SK-N-SH (cell line): Measurements from ENCODE around the gene MS4A10. TPM values are rescaled to one million over a fixed set of nuclear protein-coding genes. Genes with fewer than 3 reads are reported as not detected.

Experiments used
- CTCF ChIA-PET: fragments of 300-600, 350-600 bp; formaldehyde crosslinking; extraction: SDS; loops from one replicate; lab custom pipeline; 2021; lab: Yijun Ruan, JAX
- POLR2A ChIA-PET: fragments of 350-600 bp; sonication (Branson Sonifier 250); formaldehyde crosslinking; extraction: SDS; loops from one replicate; lab custom pipeline; 2020; ENCODE audit warnings: antibody characterized with exemption, inconsistent platforms; lab: Yijun Ruan, JAX
- DNase-seq: peaks from one replicate; pipeline ENCODE4 v3.0.0; 2012
- H2AFZ ChIP-seq: fragments of 200-600 bp; sonication (generic); 2 replicates; pipeline ENCODE4 v1.8.1; 2016; ENCODE audit warnings: antibody characterized with exemption, mild to moderate bottlenecking, low read depth
- H3F3A ChIP-seq: fragments of 200-600 bp; sonication (generic); replicated peaks from 2 replicates; pipeline ENCODE3; 2016; ENCODE audit warnings: antibody characterized with exemption, mild to moderate bottlenecking; ENCODE audit not compliant: insufficient read depth
- H3K27ac ChIP-seq, 2 experiments: fragments of 200-500 bp in 1 of 2; fragments of 200-600 bp in 1 of 2; sonication (Bioruptor generic) in 1 of 2; sonication (generic), shearing (Covaris generic) in 1 of 2; 2 replicates each; pipeline versions ENCODE4 v1.5.1 to v1.6.1; 2014 to 2016; ENCODE audit warnings: low read depth in 2 of 2, inconsistent platforms in 1 of 2, low read length in 1 of 2, mild to moderate bottlenecking in 1 of 2, mixed read lengths in 1 of 2
- H3K27me3 ChIP-seq: fragments of 200-600 bp; sonication (generic), shearing (Covaris generic); 2 replicates; pipeline ENCODE4 v1.6.1; 2016; ENCODE audit warnings: mixed run types; ENCODE audit not compliant: insufficient read depth
- H3K36me3 ChIP-seq, 2 experiments: fragments of 200-500 bp in 1 of 2; fragments of 200-600 bp in 1 of 2; sonication (Bioruptor generic) in 1 of 2; sonication (generic) in 1 of 2; replicated peaks in 1 of 2; 2 replicates each; pipeline versions ENCODE3 to v1.5.1; 2014 to 2016; ENCODE audit warnings: low read length in 1 of 2, mild to moderate bottlenecking in 1 of 2; ENCODE audit not compliant: insufficient read depth in 2 of 2, control insufficient read depth in 1 of 2
- H3K4me1 ChIP-seq, 2 experiments: fragments of 200-500 bp in 1 of 2; fragments of 200-600 bp in 1 of 2; sonication (Bioruptor generic) in 1 of 2; sonication (generic), shearing (Covaris generic) in 1 of 2; 2 replicates each; pipeline versions ENCODE4 v1.5.1 to v1.6.1; 2014 to 2016; ENCODE audit warnings: low read depth in 1 of 2, low read length in 1 of 2, mixed run types in 1 of 2; ENCODE audit not compliant: insufficient read depth in 2 of 2, control insufficient read depth in 1 of 2
- H3K4me2 ChIP-seq: fragments of 200-600 bp; sonication (generic), shearing (Covaris generic); 2 replicates; pipeline ENCODE4 v1.6.1; 2017; ENCODE audit warnings: mixed run types
- H3K4me3 ChIP-seq, 2 experiments: fragments of 200-500 bp in 1 of 2; fragments of 200-600 bp in 1 of 2; sonication (Bioruptor generic) in 1 of 2; sonication (generic), shearing (Covaris generic) in 1 of 2; 2 replicates each; pipeline versions ENCODE4 v1.5.1 to v1.8.1; 2014 to 2016; ENCODE audit warnings: low read depth in 2 of 2, inconsistent platforms in 1 of 2, low read length in 1 of 2, mild to moderate bottlenecking in 1 of 2, mixed read lengths in 1 of 2, moderate library complexity in 1 of 2
- H3K79me2 ChIP-seq: fragments of 200-600 bp; sonication (generic); 2 replicates; pipeline ENCODE4 v1.8.1; 2017; ENCODE audit warnings: mild to moderate bottlenecking; ENCODE audit not compliant: insufficient read depth
- H3K9ac ChIP-seq: fragments of 200-600 bp; sonication (generic); 2 replicates; pipeline ENCODE4 v1.6.1; 2017; ENCODE audit warnings: mixed run types
- H3K9me2 ChIP-seq: fragments of 200-600 bp; sonication (generic); 2 replicates; pipeline ENCODE4 v1.6.1; 2017; ENCODE audit warnings: mixed run types
- H3K9me3 ChIP-seq: fragments of 200-600 bp; sonication (generic); 2 replicates; pipeline ENCODE4 v1.6.1; 2017; ENCODE audit warnings: mixed run types, mild to moderate bottlenecking, moderate library complexity
- H4K20me1 ChIP-seq: fragments of 200-600 bp; sonication (generic); 2 replicates; pipeline ENCODE4 v1.6.1; 2017; ENCODE audit warnings: mild to moderate bottlenecking, mixed run types; ENCODE audit not compliant: insufficient read depth
- CHD2 ChIP-seq: fragments of 150-350 bp; IDR thresholded peaks from 2 replicates; pipeline ENCODE4 v1.6.1; 2018; ENCODE audit warnings: low read length; ENCODE audit not compliant: partially characterized antibody
- CTCF ChIP-seq: fragments of 200-600 bp; sonication (generic); IDR thresholded peaks from 2 replicates; pipeline ENCODE4 v1.6.1; 2017; ENCODE audit warnings: antibody characterized with exemption, mild to moderate bottlenecking, moderate library complexity
- ELF1 ChIP-seq: IDR thresholded peaks from 2 replicates; pipeline ENCODE4 v1.4.0; 2012
- EP300 ChIP-seq, 2 experiments: IDR thresholded peaks; 2 replicates each; pipeline versions ENCODE4 v1.4.0 to v1.6.1; 2012; ENCODE audit warnings: borderline replicate concordance in 1 of 2, low read depth in 1 of 2, low read length in 1 of 2
- EZH2phosphoT487 ChIP-seq: fragments of 200-600 bp; sonication (generic); IDR thresholded peaks from 2 replicates; pipeline ENCODE4 v1.6.1; 2017; ENCODE audit warnings: low read depth, mixed run types, mild to moderate bottlenecking, antibody characterized with exemption, moderate library complexity, borderline replicate concordance
- GATA2 ChIP-seq: sonication (generic); formaldehyde crosslinking; IDR thresholded peaks from 2 replicates; pipeline ENCODE4 v1.5.0; 2020; ENCODE audit warnings: mild to moderate bottlenecking, missing genetic modification reagents
- MAX ChIP-seq: IDR thresholded peaks from 2 replicates; pipeline ENCODE4 v1.4.0; 2012; ENCODE audit warnings: low read depth
- NFIC ChIP-seq: IDR thresholded peaks from 2 replicates; pipeline ENCODE4 v1.4.0; 2012; ENCODE audit warnings: borderline replicate concordance
- RAD21 ChIP-seq: IDR thresholded peaks from 2 replicates; pipeline ENCODE4 v1.6.1; 2012; ENCODE audit warnings: mild to moderate bottlenecking, low read length
- RCOR1 ChIP-seq: fragments of 150-350 bp; IDR thresholded peaks from 2 replicates; pipeline ENCODE4 v1.6.1; 2017; ENCODE audit warnings: antibody characterized with exemption, low read length
- REST ChIP-seq: IDR thresholded peaks from 2 replicates; pipeline ENCODE4 v1.6.1; 2012; ENCODE audit warnings: mild to moderate bottlenecking, low read depth, low read length, moderate library complexity
- SIN3A ChIP-seq: IDR thresholded peaks from 2 replicates; pipeline ENCODE4 v1.6.1; 2012; ENCODE audit warnings: low read depth, mild to moderate bottlenecking, low read length, moderate library complexity, borderline replicate concordance
- SMC3 ChIP-seq: IDR thresholded peaks from 2 replicates; pipeline ENCODE4 v1.6.1; 2012; ENCODE audit warnings: low read depth, low read length, improper control_type of control experiment
- TCF12 ChIP-seq: IDR thresholded peaks from 2 replicates; pipeline ENCODE4 v1.4.0; 2012
- TEAD4 ChIP-seq: IDR thresholded peaks from 2 replicates; pipeline ENCODE4 v1.4.0; 2012; ENCODE audit warnings: mild to moderate bottlenecking, borderline replicate concordance; ENCODE audit not compliant: insufficient read depth
- USF1 ChIP-seq: IDR thresholded peaks from 2 replicates; pipeline ENCODE4 v1.4.0; 2012; ENCODE audit warnings: low read depth, borderline replicate concordance
- ZBTB33 ChIP-seq: IDR thresholded peaks from 2 replicates; pipeline ENCODE4 v1.4.0; 2012; ENCODE audit warnings: low read depth, borderline replicate concordance
- WGBS: methylation state at CpG from one replicate; pipeline ENCODE4 v1.1.6; 2017; ENCODE audit warnings: low lambda C conversion rate; 5-methylcytosine and 5-hydroxymethylcytosine counted together
- polyA plus RNA-seq, 3 experiments: library from polyadenylated mRNA; depleted of rRNA; stranded (reverse); fragments of >200 nt; gene quantifications; 2 replicates each; pipeline ENCODE4 v1.2.3, GENCODE V29; 2012

The MS4A10 gene
- polyA plus RNA-seq, 1 of the 3 experiments (the other 2 are of a cell fraction), result not detected

- no peak for DNase-seq
- Histone ChIP-seq H3K27ac (no peak overlapping the region), H3K9me3 (no peaks in the 10 kb centered on the region), H3K9ac (no peak overlapping the region), H4K20me1 (no peaks in the 10 kb centered on the region), H3F3A (no peaks in the 10 kb centered on the region), H2AFZ (no peak overlapping the region), H3K4me2 (no peak overlapping the region), H3K4me1 (no peaks in the 10 kb centered on the region), H3K79me2 (no peaks in the 10 kb centered on the region), H3K36me3 (no peaks in the 10 kb centered on the region), H3K4me3 (no peak overlapping the region), H3K9me2 (no peaks in the 10 kb centered on the region), H3K27me3 (peaks cover 23% of the 10 kb centered on the region; the same call in 1 of the 2 replicates)
- POLR2A ChIA-PET, result no interaction called here
- CTCF ChIA-PET, result interaction anchor here (0.8 to 2.8 kb wide), 4 partner anchors 9 to 28 kb away, joined by 4 to 10 read pairs (median 6); partner anchors contain the start of gene MS4A15
- TF ChIP-seq EZH2phosphoT487, result no peak
- TF ChIP-seq RAD21, result no peak
- no peak for TF ChIP-seq SIN3A
- no peak for TF ChIP-seq NFIC
- no peak for TF ChIP-seq REST
- no peak for TF ChIP-seq ELF1
- no peak for TF ChIP-seq MAX
- TF ChIP-seq CHD2, result no peak
- TF ChIP-seq RCOR1, result no peak
- TF ChIP-seq TCF12, result no peak
- no peak for TF ChIP-seq ZBTB33
- 33% methylated on average over 14 of the region's 14 CpGs for WGBS
Observed at GRCh38 chr11:60747359-60747873, 37.7 kb upstream of the MS4A10 start.

GRCh38 chr11:60748225-60748624 lies 36.9 kb upstream of the MS4A10 start:
- 37% methylated on average over 14 of the region's 17 CpGs for WGBS
- CTCF ChIA-PET, result interaction anchor here (1.5 kb wide), 1 partner anchor 8 kb away, joined by 4 read pairs; the partner anchor contains the start of gene MS4A15
- H3F3A ChIP-seq, result no peaks in the 10 kb centered on the region
- POLR2A ChIA-PET, result no interaction called here
- no peaks in the 10 kb centered on the region for H3K79me2 ChIP-seq
- H3K9me2 ChIP-seq, result no peaks in the 10 kb centered on the region
- no peak for DNase-seq
- H3K27ac ChIP-seq, result no peak overlapping the region
- H3K36me3 ChIP-seq, result no peaks in the 10 kb centered on the region
- no peak overlapping the region for H3K4me2 ChIP-seq
- no peaks in the 10 kb centered on the region for H4K20me1 ChIP-seq
- H3K9me3 ChIP-seq, result no peaks in the 10 kb centered on the region
- no peak overlapping the region for H2AFZ ChIP-seq
- H3K4me3 ChIP-seq, result no peak overlapping the region
- H3K4me1 ChIP-seq, result no peaks in the 10 kb centered on the region
- peaks cover 31% of the 10 kb centered on the region; the same call in 1 of the 2 replicates for H3K27me3 ChIP-seq
- H3K9ac ChIP-seq, result no peak overlapping the region
- TF ChIP-seq EP300 (IDR thresholded peaks at IDR 0.05; ENCODE audit: borderline replicate concordance in 1 of 2, low read depth in 1 of 2, low read length in 1 of 2) (no peak), SMC3 (no peak), SIN3A (no peak), USF1 (no peak), CTCF (no peak), GATA2 (no peak), ELF1 (no peak), TEAD4 (no peak)
